Progenitor cell of endocrine pancreas (in vitro differentiated cells): ENCODE data around the gene FAM50A. TPM values are rescaled to one million over a fixed set of nuclear protein-coding genes. Genes with fewer than 3 reads are reported as not detected.

Experiments
- DNase-seq: peaks from one replicate; pipeline ENCODE4 v3.0.0; 2021; ENCODE audit warnings: low spot score; ENCODE audit not compliant: unreplicated experiment
- H3K27ac Mint-ChIP-seq: 2 replicates; pipeline ENCODE4 v1.8.0; 2021; ENCODE audit warnings: mild to moderate bottlenecking, moderate library complexity, mixed read lengths
- H3K27me3 Mint-ChIP-seq: 2 replicates; pipeline ENCODE4 v1.8.0; 2021; ENCODE audit warnings: mixed read lengths
- H3K36me3 Mint-ChIP-seq: 2 replicates; pipeline ENCODE4 v1.8.0; 2022; ENCODE audit warnings: mixed read lengths; ENCODE audit not compliant: insufficient read depth
- H3K4me1 Mint-ChIP-seq: 2 replicates; pipeline ENCODE4 v1.8.0; 2021; ENCODE audit warnings: low read depth, mixed read lengths
- H3K4me3 Mint-ChIP-seq: 2 replicates; pipeline ENCODE4 v1.8.0; 2021; ENCODE audit warnings: low read depth, mild to moderate bottlenecking, moderate library complexity, mixed read lengths
- H3K9me3 Mint-ChIP-seq: 2 replicates; pipeline ENCODE4 v1.8.0; 2021; ENCODE audit warnings: low read depth, mixed read lengths
- total RNA-seq: library from RNA; stranded (reverse); gene quantifications from 2 replicates; pipeline ENCODE4 v1.2.1, GENCODE V29; 2021
- TF ChIP-seq, protein P1 (sequence below): fragments of 200-600 bp; sonication (generic); IDR thresholded peaks from one replicate; pipeline ENCODE4 v1.5.0; 2021; ENCODE audit warnings: antibody characterized with exemption, mild to moderate bottlenecking; ENCODE audit not compliant: unreplicated experiment

FAM50A gene
- total RNA-seq, 1 donor from 2014 or later: 65.8 TPM

DNA sequence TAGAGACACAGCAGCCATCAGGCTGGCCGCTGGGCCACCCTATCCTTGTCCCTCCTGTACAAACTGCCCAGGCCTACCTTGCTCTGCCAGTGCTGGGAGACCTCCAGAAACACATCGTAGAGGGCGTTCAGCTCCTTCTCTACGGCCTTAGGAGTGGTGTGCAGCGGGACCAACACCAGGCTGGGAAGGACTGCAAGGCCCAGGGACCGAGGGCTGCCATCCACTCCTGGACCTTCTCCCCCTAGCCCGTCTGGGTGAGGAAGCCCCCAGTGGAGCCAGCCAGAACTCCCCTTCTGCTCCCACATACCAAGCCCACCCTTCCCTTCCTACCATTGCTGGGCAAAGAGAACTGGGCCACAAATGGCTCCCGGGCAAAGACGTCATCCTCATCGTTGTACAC, 40.7 kb upstream of the FAM50A start:
- TF ChIP-seq, protein P1, sequence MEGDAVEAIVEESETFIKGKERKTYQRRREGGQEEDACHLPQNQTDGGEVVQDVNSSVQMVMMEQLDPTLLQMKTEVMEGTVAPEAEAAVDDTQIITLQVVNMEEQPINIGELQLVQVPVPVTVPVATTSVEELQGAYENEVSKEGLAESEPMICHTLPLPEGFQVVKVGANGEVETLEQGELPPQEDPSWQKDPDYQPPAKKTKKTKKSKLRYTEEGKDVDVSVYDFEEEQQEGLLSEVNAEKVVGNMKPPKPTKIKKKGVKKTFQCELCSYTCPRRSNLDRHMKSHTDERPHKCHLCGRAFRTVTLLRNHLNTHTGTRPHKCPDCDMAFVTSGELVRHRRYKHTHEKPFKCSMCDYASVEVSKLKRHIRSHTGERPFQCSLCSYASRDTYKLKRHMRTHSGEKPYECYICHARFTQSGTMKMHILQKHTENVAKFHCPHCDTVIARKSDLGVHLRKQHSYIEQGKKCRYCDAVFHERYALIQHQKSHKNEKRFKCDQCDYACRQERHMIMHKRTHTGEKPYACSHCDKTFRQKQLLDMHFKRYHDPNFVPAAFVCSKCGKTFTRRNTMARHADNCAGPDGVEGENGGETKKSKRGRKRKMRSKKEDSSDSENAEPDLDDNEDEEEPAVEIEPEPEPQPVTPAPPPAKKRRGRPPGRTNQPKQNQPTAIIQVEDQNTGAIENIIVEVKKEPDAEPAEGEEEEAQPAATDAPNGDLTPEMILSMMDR: no peak
- Mint-ChIP-seq H3K9me3 (peaks cover 11% of the 10 kb centered on the region), H3K4me3 (no peak overlapping the region), H3K27ac (peak overlapping the region; percentile 45), H3K36me3 (peaks cover 15% of the 10 kb centered on the region), H3K4me1 (peaks cover 9% of the 10 kb centered on the region), H3K27me3 (no peaks in the 10 kb centered on the region)
- DNase-seq: no peak

DNA sequence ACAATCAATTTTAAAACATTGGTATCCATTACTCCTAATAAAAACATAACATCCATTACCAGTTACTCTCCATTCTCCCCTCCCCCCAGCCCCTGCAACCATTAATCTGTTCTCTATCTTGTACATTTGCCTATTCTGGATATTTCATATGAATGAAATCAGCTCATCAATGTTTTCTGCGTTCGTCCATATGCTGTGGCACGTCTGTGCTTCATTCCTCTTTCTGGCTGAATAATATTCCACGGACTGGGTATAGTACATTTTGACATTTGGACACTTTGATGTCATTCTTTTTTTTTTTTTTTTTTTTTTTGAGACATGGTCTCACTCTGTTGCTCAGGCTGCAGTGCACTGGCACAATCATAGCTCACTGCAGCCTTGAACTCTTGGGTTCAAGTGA, 40.1 kb upstream of the FAM50A start:
- TF ChIP-seq, protein P1: no peak
- H3K4me3 Mint-ChIP-seq: no peak overlapping the region

DNA sequence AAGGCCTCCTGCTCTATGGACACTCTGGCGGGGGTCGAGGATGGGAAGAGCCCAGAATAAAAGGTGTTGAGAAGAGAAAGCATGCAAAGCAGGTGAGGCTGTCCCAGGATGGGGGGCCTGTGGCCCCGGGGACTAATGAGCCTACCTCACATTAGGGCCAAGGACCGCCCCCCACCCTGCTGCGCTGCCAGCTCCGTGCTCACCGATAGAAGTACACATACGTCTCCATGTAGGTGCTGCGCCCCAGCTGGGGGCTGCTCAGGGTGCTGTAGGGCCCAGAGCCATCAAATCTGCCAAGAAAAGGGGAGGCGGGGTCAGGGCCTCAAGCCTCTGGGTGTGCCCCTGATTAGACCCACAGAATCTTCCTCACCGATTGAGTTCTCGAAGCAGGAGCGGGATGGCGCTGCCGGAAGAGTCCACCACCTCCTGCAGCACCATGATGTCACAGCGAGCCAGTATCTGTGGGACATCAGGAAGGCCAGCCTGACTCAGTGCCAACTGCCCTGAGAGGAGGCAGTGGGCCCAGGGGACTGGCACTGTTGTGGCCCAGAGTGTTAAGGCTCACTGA, 39.2 kb upstream of the FAM50A start:
- H3K4me3 Mint-ChIP-seq: no peak overlapping the region
- no peak for DNase-seq
- H3K27me3 Mint-ChIP-seq: no peaks in the 10 kb centered on the region
- peaks cover 6% of the 10 kb centered on the region for H3K9me3 Mint-ChIP-seq
- TF ChIP-seq, protein P1: no peak
- peaks cover 5% of the 10 kb centered on the region for H3K36me3 Mint-ChIP-seq
- H3K4me1 Mint-ChIP-seq: peaks cover 10% of the 10 kb centered on the region
- no peak overlapping the region for H3K27ac Mint-ChIP-seq

More for the DNA sequence above, 40.1 kb upstream of the FAM50A start:
- peaks cover 14% of the 10 kb centered on the region for H3K36me3 Mint-ChIP-seq
- peaks cover 11% of the 10 kb centered on the region for H3K9me3 Mint-ChIP-seq
- DNase-seq: no peak
- no peaks in the 10 kb centered on the region for H3K27me3 Mint-ChIP-seq
- no peak overlapping the region for H3K27ac Mint-ChIP-seq
- H3K4me1 Mint-ChIP-seq: peaks cover 10% of the 10 kb centered on the region

DNA sequence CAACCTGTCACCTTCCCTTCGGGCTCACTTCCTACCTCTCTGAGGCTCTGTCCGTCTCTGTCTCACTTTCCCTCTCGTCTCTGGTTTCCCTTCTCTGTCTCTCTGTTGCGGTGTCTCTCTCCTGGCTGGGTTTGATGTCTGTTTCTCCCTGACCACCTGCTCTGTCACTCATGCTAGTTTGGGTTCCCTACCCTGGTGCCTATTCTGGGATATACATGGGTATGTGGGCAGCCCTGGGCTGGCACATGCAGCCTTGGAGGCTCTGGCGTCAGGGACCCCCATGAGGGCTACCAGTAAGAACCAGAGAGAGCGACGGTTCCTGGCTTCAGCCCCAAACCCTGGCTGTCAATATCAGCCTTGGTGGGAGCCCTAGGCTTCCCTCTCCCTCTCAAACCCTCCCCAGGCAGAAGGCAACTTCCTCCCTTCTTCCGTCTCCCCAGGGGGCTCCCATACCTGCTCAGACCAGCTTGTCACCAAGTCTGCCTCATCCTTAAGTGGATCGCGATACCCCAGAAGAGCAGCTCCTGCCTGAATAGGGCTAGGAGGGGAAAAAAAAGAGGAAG, 35.2 kb upstream of the FAM50A start:
- H3K27me3 Mint-ChIP-seq: no peaks in the 10 kb centered on the region
- H3K9me3 Mint-ChIP-seq: peaks cover 2% of the 10 kb centered on the region
- H3K27ac Mint-ChIP-seq: no peak overlapping the region
- DNase-seq: no peak
- TF ChIP-seq, protein P1: no peak
- peaks cover 6% of the 10 kb centered on the region for H3K36me3 Mint-ChIP-seq
- H3K4me3 Mint-ChIP-seq: peak overlapping the region; percentile 35
- peaks cover 6% of the 10 kb centered on the region for H3K4me1 Mint-ChIP-seq

DNA sequence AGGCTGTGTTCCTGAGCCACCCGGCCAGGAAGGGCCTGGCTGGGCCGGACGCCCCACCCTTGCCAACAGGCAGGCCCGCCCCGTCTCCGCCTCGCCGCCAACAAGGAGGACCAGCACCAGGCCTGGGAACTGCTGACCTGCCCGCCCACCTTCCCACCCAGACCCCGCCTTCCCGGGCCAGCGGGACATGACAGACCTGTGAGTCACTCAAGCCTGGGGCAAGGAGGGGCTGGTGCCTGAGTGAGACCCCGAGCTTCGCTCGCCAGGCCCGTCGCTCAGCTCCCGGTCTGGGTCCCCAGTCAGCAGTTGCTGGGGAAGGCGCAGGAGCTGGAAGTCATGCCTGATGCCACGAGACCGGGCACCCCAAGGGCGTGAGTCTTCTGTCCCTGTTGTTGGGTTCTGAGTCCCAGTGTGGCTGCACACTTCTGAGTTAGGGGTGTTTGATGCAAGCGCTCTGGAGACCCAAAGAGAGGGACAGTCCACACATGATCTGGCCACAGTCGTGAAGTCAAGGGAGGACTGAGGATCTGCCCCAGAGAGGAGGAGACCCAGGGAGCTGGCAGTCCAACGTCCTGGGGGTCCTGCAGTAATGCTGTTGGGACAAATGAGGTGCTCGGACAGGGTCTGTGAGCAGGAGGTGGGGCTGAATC, 34.6 kb upstream of the FAM50A start, which contains the start of gene DNASE1L1:
TSS of gene DNASE1L1 (minus strand) at position 33 of the 650 bp plus-strand sequence. CDS start 3,686 bp downstream, outside the sequence.
- peak; percentile 63 for DNase-seq
- Mint-ChIP-seq H3K27me3 (no peaks in the 10 kb centered on the region), H3K27ac (peak within 1 kb of the TSS; percentile 89), H3K4me1 (peaks cover 6% of the 10 kb centered on the region), H3K36me3 (peaks cover 5% of the 10 kb centered on the region), H3K9me3 (no peaks in the 10 kb centered on the region), H3K4me3 (peak within 1 kb of the TSS; percentile 65)
- TF ChIP-seq, protein P1: no peak
